H1 (cell line): ENCODE results near the gene CHRM1. TPM values are rescaled to one million over a fixed set of nuclear protein-coding genes. Genes with fewer than 3 reads are reported as not detected.

ENCODE experiments used
- BACH1 ChIP-seq: IDR thresholded peaks from 2 replicates; pipeline ENCODE4 v1.6.1; 2012; ENCODE audit warnings: low read length, improper control_type of control experiment
- CBX8 ChIP-seq: fragments of 300-800, 300-1000 bp; sonication (generic); IDR thresholded peaks from 2 replicates; pipeline ENCODE4 v1.7.1; 2016; ENCODE audit warnings: low read depth, low read length, borderline replicate concordance
- EP300 ChIP-seq, 2 experiments: IDR thresholded peaks; 1 replicate in 1 of 2; 2 replicates in 1 of 2; pipeline ENCODE4 v1.6.1; 2011 to 2012; ENCODE audit warnings: low read depth in 2 of 2, low read length in 2 of 2, mild to moderate bottlenecking in 2 of 2, borderline replicate concordance in 1 of 2, inconsistent platforms in 1 of 2, moderate library complexity in 1 of 2
- GTF2F1 ChIP-seq: IDR thresholded peaks from 2 replicates; pipeline ENCODE4 v1.6.1; 2012; ENCODE audit warnings: low read depth, low read length, improper control_type of control experiment, borderline replicate concordance
- HDAC2 ChIP-seq, 2 experiments: fragments of 300-600 bp in 1 of 2; sonication (generic) in 1 of 2; IDR thresholded peaks; 2 replicates each; pipeline ENCODE4 v1.6.1; 2011 to 2012; ENCODE audit warnings: low read depth in 2 of 2, low read length in 2 of 2, mild to moderate bottlenecking in 2 of 2, moderate library complexity in 2 of 2, borderline replicate concordance in 1 of 2, inconsistent platforms in 1 of 2
- JUND ChIP-seq: IDR thresholded peaks from 2 replicates; pipeline ENCODE4 v1.6.1; 2011; ENCODE audit warnings: mild to moderate bottlenecking, improper control_type of control experiment, low read length
- KDM4A ChIP-seq: IDR thresholded peaks from one replicate; pipeline ENCODE4 v1.7.1; 2012; ENCODE audit warnings: low read depth, mild to moderate bottlenecking, moderate library complexity, low read length, inconsistent platforms; ENCODE audit not compliant: severe bottlenecking
- MAFK ChIP-seq: IDR thresholded peaks from 2 replicates; pipeline ENCODE4 v1.6.1; 2012; ENCODE audit warnings: low read depth, mild to moderate bottlenecking, improper control_type of control experiment, low read length
- NRF1 ChIP-seq: IDR thresholded peaks from 2 replicates; pipeline ENCODE4 v1.6.1; 2011; ENCODE audit warnings: mild to moderate bottlenecking, low read depth, low read length, improper control_type of control experiment
- PHF8 ChIP-seq: fragments of 200-600 bp; sonication (generic); conservative IDR thresholded peaks from 2 replicates; pipeline ENCODE4 v1.7.1; 2012; ENCODE audit warnings: low read depth, mild to moderate bottlenecking, inconsistent platforms, low read length, moderate library complexity
- POLR2A ChIP-seq, 2 experiments: IDR thresholded peaks; 1 replicate in 1 of 2; 2 replicates in 1 of 2; pipeline ENCODE4 v1.6.1; 2011; ENCODE audit warnings: low read depth in 2 of 2, low read length in 2 of 2, mild to moderate bottlenecking in 2 of 2; ENCODE audit errors: control extremely low read depth in 1 of 2
- RXRA ChIP-seq: IDR thresholded peaks from 2 replicates; pipeline ENCODE4 v1.6.1; 2011; ENCODE audit warnings: low read depth, mild to moderate bottlenecking, low read length, moderate library complexity; ENCODE audit not compliant: insufficient read depth
- SAP30 ChIP-seq: fragments of 300-600 bp; sonication (generic); IDR thresholded peaks from 2 replicates; pipeline ENCODE4 v1.7.1; 2012; ENCODE audit warnings: low read length, moderate library complexity, mild to moderate bottlenecking, inconsistent platforms; ENCODE audit not compliant: insufficient read depth, insufficient replicate concordance
- SIRT6 ChIP-seq: IDR thresholded peaks from one replicate; pipeline ENCODE4 v1.7.1; 2012; ENCODE audit warnings: low read length, inconsistent platforms
- SIX5 ChIP-seq: IDR thresholded peaks from 2 replicates; pipeline ENCODE4 v1.6.1; 2011; ENCODE audit warnings: mild to moderate bottlenecking, low read depth, low read length
- SP1 ChIP-seq: IDR thresholded peaks from 2 replicates; pipeline ENCODE4 v1.6.1; 2011; ENCODE audit warnings: low read depth, low read length
- SP2 ChIP-seq: IDR thresholded peaks from 2 replicates; pipeline ENCODE4 v1.6.1; 2012; ENCODE audit warnings: mild to moderate bottlenecking, low read length, inconsistent platforms
- SP4 ChIP-seq: IDR thresholded peaks from 2 replicates; pipeline ENCODE4 v1.6.1; 2012; ENCODE audit warnings: low read length, inconsistent platforms
- TAF7 ChIP-seq: optimal IDR thresholded peaks from 2 replicates; pipeline ENCODE3; 2011; ENCODE audit warnings: low read depth, mild to moderate bottlenecking, inconsistent platforms, low read length, moderate library complexity, borderline replicate concordance
- TBP ChIP-seq: IDR thresholded peaks from 2 replicates; pipeline ENCODE4 v1.6.1; 2011; ENCODE audit warnings: low read depth, low read length, improper control_type of control experiment
- polyA plus RNA-seq, 7 experiments: library from polyadenylated mRNA; depleted of rRNA in 3 of 7; stranded (reverse) in 5 of 7; unstranded in 2 of 7; fragments of >200 nt in 5 of 7; fragments of 200-250 nt in 2 of 7; gene quantifications; 1 replicate in 5 of 7; 2 replicates in 1 of 7; 4 replicates in 1 of 7; pipeline versions ENCODE4 v1.2.1 to v1.2.3, GENCODE V29; 2011 to 2013; ENCODE audit warnings: missing spikeins in 2 of 7, mixed read lengths in 2 of 7
- total RNA-seq: library from RNA; stranded (reverse); fragmentation: NEBNext Ultra II Directional; extraction: Animal tissue kit (Norgen Biotek cat#: 25700); gene quantifications from 2 replicates; pipeline ENCODE4 v1.2.1, GENCODE V29; 2021
- TF ChIP-seq, protein P1 (sequence below): IDR thresholded peaks from 2 replicates; pipeline ENCODE4 v1.6.1; 2011; ENCODE audit warnings: low read length, improper control_type of control experiment

The CHRM1 gene
- total and polyA plus RNA-seq, 2 of the 8 experiments (the other 6 are each of a cell fraction or from before 2014, with no cell fraction given), result 0.08 TPM; not detected in 1

DNA sequence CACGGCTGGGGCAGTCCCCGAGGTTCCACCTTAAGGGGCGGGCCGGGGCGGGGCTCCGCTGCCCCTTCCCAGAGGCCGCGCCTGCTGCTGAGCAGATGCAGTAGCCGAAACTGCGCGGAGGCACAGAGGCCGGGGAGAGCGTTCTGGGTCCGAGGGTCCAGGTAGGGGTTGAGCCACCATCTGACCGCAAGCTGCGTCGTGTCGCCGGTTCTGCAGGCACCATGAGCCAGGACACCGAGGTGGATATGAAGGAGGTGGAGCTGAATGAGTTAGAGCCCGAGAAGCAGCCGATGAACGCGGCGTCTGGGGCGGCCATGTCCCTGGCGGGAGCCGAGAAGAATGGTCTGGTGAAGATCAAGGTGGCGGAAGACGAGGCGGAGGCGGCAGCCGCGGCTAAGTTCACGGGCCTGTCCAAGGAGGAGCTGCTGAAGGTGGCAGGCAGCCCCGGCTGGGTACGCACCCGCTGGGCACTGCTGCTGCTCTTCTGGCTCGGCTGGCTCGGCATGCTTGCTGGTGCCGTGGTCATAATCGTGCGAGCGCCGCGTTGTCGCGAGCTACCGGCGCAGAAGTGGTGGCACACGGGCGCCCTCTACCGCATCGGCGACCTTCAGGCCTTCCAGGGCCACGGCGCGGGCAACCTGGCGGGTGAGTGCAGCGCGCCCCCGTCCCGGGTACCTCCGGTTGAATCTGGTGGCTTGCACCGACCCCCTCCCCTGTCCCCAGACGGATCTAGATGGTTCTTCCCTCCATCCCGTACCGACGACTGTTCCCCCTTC, 40.2 kb downstream of the CHRM1 start, which contains the start of gene SLC3A2 (continued):
- TF ChIP-seq SAP30 (no peak), SIRT6 (peak; percentile 56), PHF8 (peak; percentile 86), EP300 (IDR thresholded peaks at IDR 0.05; ENCODE audit: borderline replicate concordance in 1 of 2, low read depth in 2 of 2, low read length in 2 of 2) (no peak), SP1 (peak; percentile 79; the same call in 1 of the 2 replicates), NRF1 (no peak), SIX5 (no peak), GTF2F1 (no peak), KDM4A (peak; percentile 36), CBX8 (no peak), BACH1 (no peak; the same call in 1 of the 2 replicates), MAFK (no peak), SP2 (no peak), TAF7 (peak; percentile 98), HDAC2 (IDR thresholded peaks at IDR 0.05; ENCODE audit: borderline replicate concordance in 1 of 2, low read depth in 2 of 2, low read length in 2 of 2) (no peak), POLR2A (IDR thresholded peaks at IDR 0.05; ENCODE audit: control extremely low read depth in 1 of 2, low read depth in 2 of 2, low read length in 2 of 2) (peak; percentile 97 to 99), JUND (peak; percentile 4; the same call in 1 of the 2 replicates), SP4 (peak; percentile 52; the same call in 1 of the 2 replicates), RXRA (no peak), TBP (peak; percentile 95)
- TF ChIP-seq, protein P1, sequence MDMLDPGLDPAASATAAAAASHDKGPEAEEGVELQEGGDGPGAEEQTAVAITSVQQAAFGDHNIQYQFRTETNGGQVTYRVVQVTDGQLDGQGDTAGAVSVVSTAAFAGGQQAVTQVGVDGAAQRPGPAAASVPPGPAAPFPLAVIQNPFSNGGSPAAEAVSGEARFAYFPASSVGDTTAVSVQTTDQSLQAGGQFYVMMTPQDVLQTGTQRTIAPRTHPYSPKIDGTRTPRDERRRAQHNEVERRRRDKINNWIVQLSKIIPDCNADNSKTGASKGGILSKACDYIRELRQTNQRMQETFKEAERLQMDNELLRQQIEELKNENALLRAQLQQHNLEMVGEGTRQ, result no peak; the same call in 1 of the 2 replicates
